KMS-11 (cell line): ENCODE measurements around the gene C3orf49.

Source experiments
- H2AFZ ChIP-seq: fragments of 200-600 bp; sonication (generic); 2 replicates; pipeline ENCODE4 v1.6.1; 2016; ENCODE audit warnings: antibody characterized with exemption, mixed run types, low read depth
- H3K27ac ChIP-seq: fragments of 200-600 bp; sonication (generic); 2 replicates; pipeline ENCODE4 v1.6.1; 2016; ENCODE audit warnings: mild to moderate bottlenecking, mixed run types
- H3K27me3 ChIP-seq: fragments of 200-600 bp; sonication (generic); 2 replicates; pipeline ENCODE4 v1.6.1; 2017; ENCODE audit warnings: mild to moderate bottlenecking, low read depth, mixed run types, moderate library complexity; ENCODE audit not compliant: insufficient read depth
- H3K36me3 ChIP-seq: fragments of 200-600 bp; sonication (generic); 2 replicates; pipeline ENCODE4 v1.6.1; 2017; ENCODE audit warnings: mild to moderate bottlenecking, mixed run types; ENCODE audit not compliant: insufficient read depth
- H3K4me1 ChIP-seq: fragments of 200-600 bp; sonication (generic); 2 replicates; pipeline ENCODE4 v1.6.1; 2016; ENCODE audit warnings: mild to moderate bottlenecking, low read depth, mixed run types; ENCODE audit not compliant: poor library complexity, severe bottlenecking
- H3K4me2 ChIP-seq: fragments of 200-600 bp; sonication (generic); 2 replicates; pipeline ENCODE4 v1.7.0; 2016; ENCODE audit warnings: mild to moderate bottlenecking, mixed run types
- H3K4me3 ChIP-seq: fragments of 200-600 bp; sonication (generic); IDR thresholded peaks from 2 replicates; pipeline ENCODE4 v1.6.1; 2017; ENCODE audit warnings: low read depth, low read length, mixed read lengths; ENCODE audit not compliant: insufficient read depth
- H3K79me2 ChIP-seq: fragments of 200-600 bp; sonication (generic); 2 replicates; pipeline ENCODE4 v1.6.1; 2016; ENCODE audit warnings: low read depth, mixed run types; ENCODE audit not compliant: insufficient read depth
- H3K9ac ChIP-seq: fragments of 200-600 bp; sonication (generic); 2 replicates; pipeline ENCODE4 v1.6.1; 2016; ENCODE audit warnings: mild to moderate bottlenecking, mixed run types
- H4K20me1 ChIP-seq: fragments of 200-600 bp; sonication (generic); 2 replicates; pipeline ENCODE4 v1.6.1; 2016; ENCODE audit warnings: mild to moderate bottlenecking, mixed run types; ENCODE audit not compliant: insufficient read depth
- TF ChIP-seq, protein P1 (sequence below): fragments of 200-600 bp; sonication (generic); conservative IDR thresholded peaks from 2 replicates; pipeline ENCODE4 v1.6.1; 2017; ENCODE audit warnings: low read depth, mild to moderate bottlenecking, antibody characterized with exemption, low read length, moderate library complexity, mixed read lengths

The C3orf49 gene

GRCh38 chr3:63874769-63875168 lies 55.7 kb downstream of the C3orf49 start:
- H2AFZ ChIP-seq: no peak overlapping the region
- no peaks in the 10 kb centered on the region; the same call in 1 of the 2 replicates for H3K79me2 ChIP-seq
- TF ChIP-seq, protein P1, sequence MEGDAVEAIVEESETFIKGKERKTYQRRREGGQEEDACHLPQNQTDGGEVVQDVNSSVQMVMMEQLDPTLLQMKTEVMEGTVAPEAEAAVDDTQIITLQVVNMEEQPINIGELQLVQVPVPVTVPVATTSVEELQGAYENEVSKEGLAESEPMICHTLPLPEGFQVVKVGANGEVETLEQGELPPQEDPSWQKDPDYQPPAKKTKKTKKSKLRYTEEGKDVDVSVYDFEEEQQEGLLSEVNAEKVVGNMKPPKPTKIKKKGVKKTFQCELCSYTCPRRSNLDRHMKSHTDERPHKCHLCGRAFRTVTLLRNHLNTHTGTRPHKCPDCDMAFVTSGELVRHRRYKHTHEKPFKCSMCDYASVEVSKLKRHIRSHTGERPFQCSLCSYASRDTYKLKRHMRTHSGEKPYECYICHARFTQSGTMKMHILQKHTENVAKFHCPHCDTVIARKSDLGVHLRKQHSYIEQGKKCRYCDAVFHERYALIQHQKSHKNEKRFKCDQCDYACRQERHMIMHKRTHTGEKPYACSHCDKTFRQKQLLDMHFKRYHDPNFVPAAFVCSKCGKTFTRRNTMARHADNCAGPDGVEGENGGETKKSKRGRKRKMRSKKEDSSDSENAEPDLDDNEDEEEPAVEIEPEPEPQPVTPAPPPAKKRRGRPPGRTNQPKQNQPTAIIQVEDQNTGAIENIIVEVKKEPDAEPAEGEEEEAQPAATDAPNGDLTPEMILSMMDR: no peak
- H3K4me2 ChIP-seq: no peak overlapping the region
- no peak overlapping the region for H3K27ac ChIP-seq
- H3K4me1 ChIP-seq: peaks cover 5% of the 10 kb centered on the region
- no peaks in the 10 kb centered on the region for H3K36me3 ChIP-seq
- H3K27me3 ChIP-seq: no peaks in the 10 kb centered on the region
- no peak overlapping the region for H3K9ac ChIP-seq
- H4K20me1 ChIP-seq: no peaks in the 10 kb centered on the region
- H3K4me3 ChIP-seq: no peak overlapping the region

DNA sequence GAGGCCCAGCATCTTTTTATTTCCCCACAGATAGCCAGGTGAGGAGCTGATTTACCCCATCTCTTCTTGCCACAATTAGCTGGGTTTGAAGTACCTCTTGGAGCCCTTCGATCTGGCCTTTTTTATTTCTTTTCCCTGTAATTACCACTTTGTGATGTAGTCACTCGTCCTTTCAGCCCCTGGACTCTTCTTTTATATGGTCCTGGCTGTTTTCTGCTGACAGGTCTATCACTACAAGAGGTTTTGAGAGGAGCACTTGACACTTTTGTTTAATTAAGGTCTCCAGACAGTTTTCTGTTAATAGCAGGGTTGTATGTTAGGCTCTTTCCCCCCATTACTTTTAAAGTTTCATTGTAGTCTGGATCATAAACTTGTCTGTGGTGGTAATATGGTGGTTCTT lies 56.4 kb downstream of the C3orf49 start:
- no peak overlapping the region for H3K9ac ChIP-seq
- no peak overlapping the region for H3K4me2 ChIP-seq
- no peaks in the 10 kb centered on the region for H4K20me1 ChIP-seq

GRCh38 chr3:63876260-63876659 lies 57.2 kb downstream of the C3orf49 start:
- H3K79me2 ChIP-seq: no peaks in the 10 kb centered on the region; the same call in 1 of the 2 replicates
- H2AFZ ChIP-seq: no peak overlapping the region
- H3K36me3 ChIP-seq: no peaks in the 10 kb centered on the region
- TF ChIP-seq, protein P1: no peak
- H3K9ac ChIP-seq: no peak overlapping the region
- no peaks in the 10 kb centered on the region for H3K27me3 ChIP-seq
- no peak overlapping the region for H3K27ac ChIP-seq
- H3K4me3 ChIP-seq: no peak overlapping the region
- H3K4me1 ChIP-seq: peaks cover 5% of the 10 kb centered on the region
- no peak overlapping the region for H3K4me2 ChIP-seq
- H4K20me1 ChIP-seq: no peaks in the 10 kb centered on the region

More for the DNA sequence above, 56.4 kb downstream of the C3orf49 start:
- Histone ChIP-seq H3K4me1 (peaks cover 5% of the 10 kb centered on the region), H3K4me3 (no peak overlapping the region), H3K27me3 (no peaks in the 10 kb centered on the region), H3K79me2 (no peaks in the 10 kb centered on the region; the same call in 1 of the 2 replicates), H2AFZ (no peak overlapping the region), H3K36me3 (no peaks in the 10 kb centered on the region), H3K27ac (no peak overlapping the region)
- TF ChIP-seq, protein P1: no peak

DNA sequence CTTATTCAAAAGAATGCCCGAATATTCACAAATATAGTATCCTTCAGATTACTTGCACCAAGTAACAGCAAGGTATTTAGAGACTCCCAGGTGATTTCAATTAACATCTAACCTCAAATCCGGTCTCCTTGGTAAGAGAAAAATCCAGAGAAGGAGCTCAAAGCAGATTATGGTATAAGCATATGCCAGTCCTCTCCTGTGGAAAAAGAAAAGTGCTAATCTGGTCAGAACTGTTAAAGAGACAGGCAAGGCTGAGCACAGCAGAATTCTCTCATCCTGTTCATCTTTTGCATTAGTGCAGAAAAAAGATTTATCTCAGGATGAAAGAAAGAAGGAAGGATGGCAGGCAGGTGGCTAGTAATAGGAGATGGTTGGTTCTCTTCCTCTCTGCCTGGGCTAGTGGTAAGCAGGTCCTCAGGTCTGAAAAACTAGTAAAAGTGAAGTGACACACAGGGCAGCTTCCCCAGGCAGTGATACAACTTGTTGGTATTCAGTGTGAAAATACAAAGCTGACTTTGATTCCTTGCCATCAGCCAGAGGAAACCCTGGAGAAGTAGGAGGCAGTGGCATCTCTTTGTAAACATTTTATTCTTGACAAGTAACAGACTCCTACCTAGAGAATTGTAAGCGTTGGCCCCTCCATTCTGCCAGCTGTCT lies 58.8 kb downstream of the C3orf49 start:
- TF ChIP-seq, protein P1: no peak
- no peak overlapping the region for H2AFZ ChIP-seq
- no peak overlapping the region for H3K4me3 ChIP-seq
- H3K27me3 ChIP-seq: no peaks in the 10 kb centered on the region
- peaks cover 5% of the 10 kb centered on the region for H3K4me1 ChIP-seq
- H3K4me2 ChIP-seq: no peak overlapping the region
- no peaks in the 10 kb centered on the region for H3K36me3 ChIP-seq
- H3K27ac ChIP-seq: no peak overlapping the region
- no peaks in the 10 kb centered on the region for H4K20me1 ChIP-seq
- H3K9ac ChIP-seq: no peak overlapping the region
- no peaks in the 10 kb centered on the region; the same call in 1 of the 2 replicates for H3K79me2 ChIP-seq
